Calu3 (cell line): Measurements from ENCODE around the gene THOC2. TPM values are rescaled to one million over a fixed set of nuclear protein-coding genes. Genes with fewer than 3 reads are reported as not detected.

Source experiments
- BruUV-seq: library from RNA; stranded (reverse); fragments of 400-500 nt; replicated peaks from 2 replicates; lab custom pipeline; 2021; lab: Mats Ljungman, UMichigan
- CTCF ChIA-PET: fragments of 300-600 bp; sonication (Branson Sonifier 250); formaldehyde crosslinking; loops from one replicate; lab custom pipeline; 2022; ENCODE audit warnings: antibody characterized with exemption; lab: Charles Lee
- DNase-seq: peaks from one replicate; pipeline ENCODE4 v3.0.0; 2022
- H3K27ac Mint-ChIP-seq: one replicate; pipeline ENCODE4 v1.8.0; 2022; ENCODE audit warnings: mixed read lengths; ENCODE audit not compliant: unreplicated experiment
- H3K27me3 Mint-ChIP-seq: one replicate; pipeline ENCODE4 v1.8.0; 2022; ENCODE audit warnings: mixed read lengths; ENCODE audit not compliant: unreplicated experiment
- H3K36me3 Mint-ChIP-seq: one replicate; pipeline ENCODE4 v1.8.0; 2022; ENCODE audit warnings: mild to moderate bottlenecking, moderate library complexity, mixed read lengths; ENCODE audit not compliant: insufficient read depth, unreplicated experiment
- H3K4me1 Mint-ChIP-seq: one replicate; pipeline ENCODE4 v1.8.0; 2022; ENCODE audit warnings: mild to moderate bottlenecking, low read depth, mixed read lengths; ENCODE audit not compliant: unreplicated experiment
- H3K4me3 Mint-ChIP-seq: one replicate; pipeline ENCODE4 v1.8.0; 2022; ENCODE audit warnings: mild to moderate bottlenecking, low read depth, moderate library complexity, mixed read lengths; ENCODE audit not compliant: unreplicated experiment
- H3K9me3 Mint-ChIP-seq: one replicate; pipeline ENCODE4 v1.8.0; 2022; ENCODE audit warnings: low read depth, mixed read lengths; ENCODE audit not compliant: unreplicated experiment
- intact Hi-C: fragments of 100-400 bp; cut with micrococcal nuclease; formaldehyde crosslinking; loops from one replicate; pipeline ENCODE4 v1.10.0; 2022; ENCODE audit not compliant: unreplicated experiment
- total RNA-seq: library from RNA; stranded (reverse); gene quantifications from 2 replicates; pipeline ENCODE4 v1.2.3, GENCODE V29; 2022
- TF ChIP-seq, protein P1 (sequence below): fragments of 200-600 bp; IDR thresholded peaks from one replicate; pipeline ENCODE4 v1.8.0; 2022; ENCODE audit warnings: antibody characterized with exemption; ENCODE audit not compliant: unreplicated experiment

The THOC2 gene
- total RNA-seq, 1 experiment from 2014 or later: 112 TPM

GRCh38 chrX:123607270-123607669 lies 125.6 kb downstream of the THOC2 start:
- Mint-ChIP-seq H3K9me3 (no peaks in the 10 kb centered on the region), H3K27ac (no peak overlapping the region), H3K36me3 (peaks cover 30% of the 10 kb centered on the region), H3K4me3 (no peak overlapping the region), H3K27me3 (no peaks in the 10 kb centered on the region), H3K4me1 (no peaks in the 10 kb centered on the region)
- DNase-seq: no peak
- CTCF ChIA-PET: no interaction called here
- intact Hi-C loops: no loop called here
- BruUV-seq: no TSS peak
- TF ChIP-seq, protein P1, sequence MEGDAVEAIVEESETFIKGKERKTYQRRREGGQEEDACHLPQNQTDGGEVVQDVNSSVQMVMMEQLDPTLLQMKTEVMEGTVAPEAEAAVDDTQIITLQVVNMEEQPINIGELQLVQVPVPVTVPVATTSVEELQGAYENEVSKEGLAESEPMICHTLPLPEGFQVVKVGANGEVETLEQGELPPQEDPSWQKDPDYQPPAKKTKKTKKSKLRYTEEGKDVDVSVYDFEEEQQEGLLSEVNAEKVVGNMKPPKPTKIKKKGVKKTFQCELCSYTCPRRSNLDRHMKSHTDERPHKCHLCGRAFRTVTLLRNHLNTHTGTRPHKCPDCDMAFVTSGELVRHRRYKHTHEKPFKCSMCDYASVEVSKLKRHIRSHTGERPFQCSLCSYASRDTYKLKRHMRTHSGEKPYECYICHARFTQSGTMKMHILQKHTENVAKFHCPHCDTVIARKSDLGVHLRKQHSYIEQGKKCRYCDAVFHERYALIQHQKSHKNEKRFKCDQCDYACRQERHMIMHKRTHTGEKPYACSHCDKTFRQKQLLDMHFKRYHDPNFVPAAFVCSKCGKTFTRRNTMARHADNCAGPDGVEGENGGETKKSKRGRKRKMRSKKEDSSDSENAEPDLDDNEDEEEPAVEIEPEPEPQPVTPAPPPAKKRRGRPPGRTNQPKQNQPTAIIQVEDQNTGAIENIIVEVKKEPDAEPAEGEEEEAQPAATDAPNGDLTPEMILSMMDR: no peak

DNA sequence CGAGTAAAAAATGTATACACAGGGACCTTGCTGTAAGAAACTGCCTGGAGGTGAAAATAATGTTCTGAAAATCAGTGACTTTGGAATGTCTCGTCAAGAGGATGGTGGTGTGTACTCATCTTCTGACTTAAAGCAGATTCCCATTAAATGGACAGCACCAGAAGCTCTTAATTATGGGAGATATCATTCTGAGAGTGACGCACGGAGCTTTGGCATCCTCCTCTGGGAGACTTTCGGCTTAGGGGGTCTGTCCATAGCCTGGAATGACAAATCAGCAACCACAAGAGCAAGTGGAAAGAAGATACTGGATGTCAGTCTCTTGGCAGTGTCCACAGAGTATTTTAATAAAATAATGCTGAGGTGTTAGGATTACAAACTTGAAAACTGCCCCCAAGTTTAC lies 129.4 kb downstream of the THOC2 start:
- Mint-ChIP-seq H3K27ac (no peak overlapping the region), H3K4me1 (no peaks in the 10 kb centered on the region), H3K4me3 (no peak overlapping the region), H3K9me3 (no peaks in the 10 kb centered on the region), H3K36me3 (peaks cover 46% of the 10 kb centered on the region), H3K27me3 (no peaks in the 10 kb centered on the region)
- intact Hi-C loops: no loop called here
- DNase-seq: no peak
- CTCF ChIA-PET: no interaction called here
- TF ChIP-seq, protein P1: no peak
- no TSS peak for BruUV-seq

GRCh38 chrX:123601437-123601836 lies 131.4 kb downstream of the THOC2 start:
- BruUV-seq: no TSS peak
- CTCF ChIA-PET: no interaction called here
- Mint-ChIP-seq H3K4me3 (no peak overlapping the region), H3K27me3 (no peaks in the 10 kb centered on the region), H3K27ac (no peak overlapping the region), H3K4me1 (no peaks in the 10 kb centered on the region), H3K9me3 (no peaks in the 10 kb centered on the region), H3K36me3 (peaks cover 40% of the 10 kb centered on the region)
- no peak for DNase-seq
- intact Hi-C loops: no loop called here
- TF ChIP-seq, protein P1: no peak

DNA sequence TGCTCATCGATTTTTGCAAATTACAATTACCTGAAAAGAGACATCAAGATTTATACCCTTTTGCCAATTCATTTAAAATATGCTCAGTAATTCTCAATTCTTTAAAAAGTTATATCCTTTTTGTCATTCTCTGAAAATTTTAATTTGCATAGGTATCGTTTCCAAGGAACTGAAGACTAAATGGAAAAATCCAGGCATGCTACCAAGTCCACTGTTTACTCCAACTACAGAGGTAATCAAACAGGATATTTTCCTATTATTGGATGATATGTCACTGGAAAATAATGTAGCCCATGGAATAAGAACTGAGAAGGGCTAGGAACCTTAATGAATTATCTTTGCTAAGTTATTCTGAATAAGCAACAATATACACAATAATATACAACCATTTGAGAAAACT lies 132.7 kb downstream of the THOC2 start:
- no peak for DNase-seq
- H3K9me3 Mint-ChIP-seq: no peaks in the 10 kb centered on the region
- H3K27me3 Mint-ChIP-seq: no peaks in the 10 kb centered on the region
- no peak overlapping the region for H3K4me3 Mint-ChIP-seq
- H3K27ac Mint-ChIP-seq: no peak overlapping the region
- H3K36me3 Mint-ChIP-seq: peaks cover 35% of the 10 kb centered on the region
- intact Hi-C loops: no loop called here
- TF ChIP-seq, protein P1: no peak
- BruUV-seq: no TSS peak
- no peaks in the 10 kb centered on the region for H3K4me1 Mint-ChIP-seq
- CTCF ChIA-PET: no interaction called here
